Uterus (tissue), 2 donors: ENCODE data around the gene SIGLEC10.

Experiments
- CTCF ChIP-seq, 4 experiments: fragments of 200-600 bp in 2 of 4; fragments of 450-650 bp in 2 of 4; sonication (generic) in 2 of 4; IDR thresholded peaks; one replicate each; pipeline ENCODE4 v1.5.1; 2016 to 2019; ENCODE audit warnings: antibody characterized with exemption in 4 of 4, mild to moderate bottlenecking in 2 of 4, moderate library complexity in 1 of 4
- POLR2A ChIP-seq, 2 donors: fragments of 450-650 bp; IDR thresholded peaks; one replicate each; pipeline ENCODE4 v1.6.1; 2016; ENCODE audit warnings: antibody characterized with exemption in 2 of 2, mild to moderate bottlenecking in 1 of 2, moderate library complexity in 1 of 2

GRCh38 chr19:51410950-51411748 is 6.3 kb downstream of the SIGLEC10 start:
- TF ChIP-seq CTCF (IDR thresholded peaks at IDR 0.05) (no peak), POLR2A (IDR thresholded peaks at IDR 0.05) (no peak)
